Skeletal muscle tissue (tissue), 5 donors: ENCODE results near the gene TMEM132C. TPM values are rescaled to one million over a fixed set of nuclear protein-coding genes. Genes with fewer than 3 reads are reported as not detected.

Experiments used
- H3K27ac ChIP-seq: one replicate; pipeline ENCODE4 v1.7.0; 2013; ENCODE audit warnings: mild to moderate bottlenecking, low read depth, low read length, inconsistent platforms
- H3K27me3 ChIP-seq, 3 donors: one replicate each; pipeline ENCODE4 v1.7.0; 2013; ENCODE audit warnings: low read length in 3 of 3; ENCODE audit not compliant: control insufficient read depth in 3 of 3, insufficient read depth in 3 of 3
- H3K36me3 ChIP-seq, 3 donors: one replicate each; pipeline ENCODE4 v1.7.0; 2013; ENCODE audit warnings: low read length in 3 of 3; ENCODE audit not compliant: control insufficient read depth in 3 of 3, insufficient read depth in 3 of 3
- H3K4me1 ChIP-seq, 3 donors: one replicate each; pipeline ENCODE4 v1.7.0; 2013; ENCODE audit warnings: low read length in 3 of 3, mild to moderate bottlenecking in 3 of 3; ENCODE audit not compliant: control insufficient read depth in 3 of 3, insufficient read depth in 3 of 3
- H3K4me3 ChIP-seq, 3 donors: one replicate each; pipeline ENCODE4 v1.7.0; 2013; ENCODE audit warnings: low read length in 3 of 3
- H3K9ac ChIP-seq, 3 donors: one replicate each; pipeline ENCODE4 v1.7.0; 2013; ENCODE audit warnings: low read length in 3 of 3, mild to moderate bottlenecking in 3 of 3, moderate library complexity in 2 of 3, low read depth in 1 of 3
- H3K9me3 ChIP-seq, 3 donors: one replicate each; pipeline ENCODE4 v1.7.0; 2013; ENCODE audit warnings: low read length in 3 of 3; ENCODE audit not compliant: control insufficient read depth in 3 of 3
- small RNA-seq: library from RNA; depleted of rRNA; stranded (forward); fragments of <200 nt; gene quantifications from one replicate; pipeline ENCODE3, GENCODE V24; 2014
- total RNA-seq: library from RNA; depleted of rRNA; stranded (reverse); fragments of >200 nt; gene quantifications from one replicate; pipeline ENCODE4 v1.2.3, GENCODE V29; 2014
- donor health status: Osteomylitis.

TMEM132C gene
- total RNA-seq, 1 donor from 2014 or later = 3.7 TPM

DNA sequence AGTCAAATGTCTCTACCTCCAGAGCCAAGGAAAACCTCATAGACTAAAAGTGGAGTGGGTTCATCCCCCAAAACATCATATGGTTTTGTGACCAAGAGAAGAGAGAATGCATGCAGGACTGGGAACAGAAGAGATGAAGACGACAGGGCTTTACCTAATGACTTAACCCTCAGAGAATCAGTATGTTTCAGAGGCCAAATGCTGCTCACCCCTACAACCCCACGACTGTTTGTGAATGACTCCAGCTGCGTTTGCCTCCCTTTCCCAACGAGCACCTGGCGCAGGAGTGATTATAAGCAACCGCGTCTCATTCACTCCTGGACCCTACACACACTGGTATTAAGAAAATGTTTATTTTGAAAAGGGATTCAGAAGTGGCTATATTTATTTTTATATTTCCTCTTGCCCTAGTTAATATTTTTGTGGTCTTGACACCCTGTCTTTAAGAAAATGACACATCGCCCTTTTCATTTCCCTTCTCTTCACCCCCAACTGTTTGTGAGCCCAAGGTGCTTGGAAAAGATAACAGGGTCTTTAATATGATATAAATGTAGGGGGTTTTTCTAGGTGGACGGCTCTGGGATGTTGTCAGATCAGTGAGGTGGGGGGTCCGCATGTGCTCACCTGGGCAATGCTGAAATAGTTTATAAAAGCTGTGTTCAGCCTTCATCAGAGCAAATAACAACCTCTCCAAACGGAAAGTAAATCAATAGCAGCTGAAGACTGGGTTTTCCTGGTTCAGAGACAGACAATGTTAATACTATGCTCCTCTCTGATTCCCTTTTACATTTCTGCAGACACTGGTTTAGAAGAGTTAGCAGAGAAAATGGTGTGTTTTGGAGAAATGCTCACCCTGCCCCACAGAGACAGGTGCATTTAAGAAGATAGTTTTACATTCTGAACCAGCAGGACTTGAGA is 479.1 kb downstream of the TMEM132C start:
- no peaks in the 10 kb centered on the region for H3K36me3 ChIP-seq
- no peaks in the 10 kb centered on the region for H3K4me1 ChIP-seq
- H3K27me3 ChIP-seq = peaks cover 0 to 10% (median 0%) of the 10 kb centered on the region in 3 donors
- H3K9ac ChIP-seq = no peak overlapping the region
- H3K4me3 ChIP-seq = no peak overlapping the region
- H3K9me3 ChIP-seq = no peaks in the 10 kb centered on the region
- no peak overlapping the region for H3K27ac ChIP-seq

DNA sequence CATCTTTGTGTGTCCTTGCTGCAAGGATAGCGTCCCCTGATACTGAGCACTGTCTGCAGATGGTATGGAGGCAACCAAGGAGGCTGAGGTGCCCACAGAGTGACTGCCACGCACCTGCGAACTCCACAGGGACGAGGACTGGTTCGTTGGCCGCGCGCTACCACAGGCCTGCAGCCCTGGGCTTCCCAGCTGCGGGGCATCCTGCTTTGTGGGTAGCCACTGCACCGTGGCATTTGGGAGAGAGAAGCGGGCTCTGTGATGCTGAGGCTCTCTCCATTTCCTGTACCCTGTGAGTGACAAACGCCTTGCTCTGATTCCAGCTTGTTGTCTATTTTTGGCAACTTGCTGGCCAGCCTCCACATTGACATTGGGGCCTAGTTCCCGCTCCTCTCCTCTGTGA is 480.5 kb downstream of the TMEM132C start:
- Histone ChIP-seq H3K9ac (no peak overlapping the region), H3K4me1 (no peaks in the 10 kb centered on the region), H3K27me3 (peaks cover 0 to 9% (median 0%) of the 10 kb centered on the region in 3 donors), H3K27ac (no peak overlapping the region), H3K4me3 (no peak overlapping the region), H3K36me3 (no peaks in the 10 kb centered on the region), H3K9me3 (no peaks in the 10 kb centered on the region)

DNA sequence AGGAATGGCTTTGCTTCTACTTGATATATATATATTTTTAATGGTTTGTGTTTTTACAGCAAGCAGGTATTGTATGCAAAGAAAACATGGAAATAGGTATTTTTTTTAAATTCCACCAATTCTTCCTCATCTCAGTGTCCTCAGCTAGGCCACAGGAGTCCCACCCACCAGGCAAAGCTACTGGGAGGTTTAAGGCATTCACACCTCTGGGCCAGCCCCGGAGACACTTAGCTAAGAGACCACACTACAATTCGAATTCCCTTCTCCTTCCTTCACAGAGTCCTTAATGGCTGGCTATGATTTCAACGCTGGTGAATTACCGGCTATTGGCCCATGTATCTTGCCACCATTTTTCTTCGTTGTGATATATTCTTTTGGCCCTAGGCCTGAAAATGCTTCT is 485.4 kb downstream of the TMEM132C start:
- no peaks in the 10 kb centered on the region for H3K36me3 ChIP-seq
- H3K9ac ChIP-seq = no peak overlapping the region
- H3K9me3 ChIP-seq = peaks cover 0 to 2% (median 0%) of the 10 kb centered on the region in 3 donors
- no peak overlapping the region for H3K27ac ChIP-seq
- H3K27me3 ChIP-seq = no peaks in the 10 kb centered on the region
- H3K4me3 ChIP-seq = no peak overlapping the region
- no peaks in the 10 kb centered on the region for H3K4me1 ChIP-seq

DNA sequence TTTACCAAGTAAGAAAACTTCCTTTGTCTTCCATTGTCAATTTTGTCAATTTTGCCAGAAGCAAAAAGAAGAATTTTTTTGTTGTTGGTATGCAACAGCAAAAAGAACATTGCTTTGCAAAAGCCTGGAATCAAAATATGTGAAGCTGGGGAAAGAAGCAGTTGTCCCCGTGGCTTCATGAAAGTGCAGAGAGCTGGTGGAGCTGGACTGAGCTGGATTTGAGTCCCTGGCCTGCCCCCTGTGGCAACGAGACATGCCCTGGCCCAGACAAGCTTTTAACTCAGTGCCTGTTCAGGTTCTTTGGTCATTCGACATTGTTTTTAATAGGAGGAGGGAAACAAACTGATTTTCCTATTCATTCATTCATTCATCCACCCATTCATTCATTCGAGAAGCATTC is 486.5 kb downstream of the TMEM132C start:
- H3K27ac ChIP-seq = no peak overlapping the region
- no peak overlapping the region for H3K4me3 ChIP-seq
- H3K4me1 ChIP-seq = no peaks in the 10 kb centered on the region
- H3K27me3 ChIP-seq = no peaks in the 10 kb centered on the region
- no peak overlapping the region for H3K9ac ChIP-seq
- H3K36me3 ChIP-seq = no peaks in the 10 kb centered on the region
- H3K9me3 ChIP-seq = peaks cover 0 to 2% (median 0%) of the 10 kb centered on the region in 3 donors

DNA sequence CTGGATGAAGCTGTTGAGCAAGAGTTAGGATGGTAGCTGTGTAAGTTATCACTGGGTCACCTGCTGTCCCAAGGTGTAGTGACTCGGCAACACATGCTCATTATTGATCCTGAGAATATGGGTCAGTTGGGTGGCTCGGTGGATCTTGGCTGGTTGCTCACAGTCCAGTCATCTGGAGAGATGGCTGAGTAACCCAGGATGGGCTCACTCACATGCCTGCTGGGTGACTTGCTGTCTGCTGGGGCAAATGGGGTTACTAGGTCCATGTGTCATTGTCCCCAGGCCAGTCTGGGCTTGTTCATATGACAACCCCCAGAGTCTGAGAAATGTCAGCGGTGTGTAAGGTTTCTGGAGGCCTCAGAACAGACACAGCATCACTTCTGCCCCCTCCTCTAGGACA is 487.3 kb downstream of the TMEM132C start:
- no peak overlapping the region for H3K4me3 ChIP-seq
- no peak overlapping the region for H3K27ac ChIP-seq
- H3K36me3 ChIP-seq = no peaks in the 10 kb centered on the region
- H3K4me1 ChIP-seq = no peaks in the 10 kb centered on the region
- H3K9me3 ChIP-seq = peaks cover 0 to 2% (median 0%) of the 10 kb centered on the region in 3 donors
- H3K9ac ChIP-seq = no peak overlapping the region
- H3K27me3 ChIP-seq = no peaks in the 10 kb centered on the region

DNA sequence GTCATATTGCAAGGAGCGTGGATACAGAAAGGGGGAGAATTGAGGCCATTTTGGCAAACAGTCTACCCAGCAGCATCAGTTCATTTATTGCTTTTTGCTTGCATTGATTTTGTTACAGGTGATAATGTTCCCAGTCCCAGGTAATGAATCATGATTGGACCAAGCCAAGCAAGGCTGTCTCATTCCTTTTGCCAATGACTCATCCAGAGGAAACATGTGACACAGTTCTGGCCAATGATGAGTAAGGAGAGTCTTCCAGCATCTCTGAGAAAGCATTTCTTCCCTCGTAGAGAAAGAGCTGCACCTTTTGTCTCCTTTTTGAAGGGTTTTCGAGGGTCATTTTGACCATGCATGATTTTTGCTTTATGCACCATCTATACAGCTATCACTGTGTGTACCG is 488.6 kb downstream of the TMEM132C start:
- Histone ChIP-seq H3K9me3 (peaks cover 0 to 2% (median 0%) of the 10 kb centered on the region in 3 donors), H3K27ac (no peak overlapping the region), H3K9ac (no peak overlapping the region), H3K4me1 (no peaks in the 10 kb centered on the region), H3K27me3 (peaks cover 0 to 8% (median 0%) of the 10 kb centered on the region in 3 donors), H3K36me3 (no peaks in the 10 kb centered on the region), H3K4me3 (no peak overlapping the region)

Small RNA genes lying within 50 kb of the gene (small RNA-seq; reads per million reads assigned to genes)
- gene MIR3612 (not detected), gene MIR4419B (not detected)
